Neutrophil (primary cell): ENCODE measurements around the gene NDUFAF8.

Experiments used
- H3K27ac ChIP-seq: fragments of 200-600 bp; sonication (generic); 2 replicates; pipeline ENCODE4 v1.5.1; 2016; ENCODE audit warnings: mild to moderate bottlenecking, moderate library complexity
- H3K27me3 ChIP-seq: fragments of 200-600 bp; sonication (generic); 2 replicates; pipeline ENCODE4 v1.6.0; 2016; ENCODE audit warnings: mild to moderate bottlenecking
- H3K36me3 ChIP-seq: fragments of 200-600 bp; sonication (generic); 2 replicates; pipeline ENCODE4 v1.5.1; 2017
- H3K4me1 ChIP-seq, 2 experiments: fragments of 200-600 bp in 1 of 2; sonication (generic) in 1 of 2; 1 replicate in 1 of 2; 2 replicates in 1 of 2; pipeline versions ENCODE4 v1.5.1 to v1.6.1; 2013 to 2016; ENCODE audit warnings: low read depth in 1 of 2, low read length in 1 of 2, mild to moderate bottlenecking in 1 of 2, moderate library complexity in 1 of 2; ENCODE audit not compliant: control insufficient read depth in 1 of 2, insufficient read depth in 1 of 2
- H3K4me3 ChIP-seq, 2 experiments: fragments of 200-600 bp in 1 of 2; sonication (generic) in 1 of 2; 1 replicate in 1 of 2; 2 replicates in 1 of 2; pipeline ENCODE4 v1.5.1; 2013 to 2016; ENCODE audit warnings: low read depth in 1 of 2, low read length in 1 of 2, mild to moderate bottlenecking in 1 of 2, moderate library complexity in 1 of 2
- H3K9me3 ChIP-seq: fragments of 200-600 bp; sonication (generic); 2 replicates; pipeline ENCODE4 v1.5.1; 2016
- CTCF ChIP-seq: fragments of 200-600 bp; sonication (generic); IDR thresholded peaks from 2 replicates; pipeline ENCODE4 v1.5.1; 2016; ENCODE audit warnings: antibody characterized with exemption

The NDUFAF8 gene

DNA sequence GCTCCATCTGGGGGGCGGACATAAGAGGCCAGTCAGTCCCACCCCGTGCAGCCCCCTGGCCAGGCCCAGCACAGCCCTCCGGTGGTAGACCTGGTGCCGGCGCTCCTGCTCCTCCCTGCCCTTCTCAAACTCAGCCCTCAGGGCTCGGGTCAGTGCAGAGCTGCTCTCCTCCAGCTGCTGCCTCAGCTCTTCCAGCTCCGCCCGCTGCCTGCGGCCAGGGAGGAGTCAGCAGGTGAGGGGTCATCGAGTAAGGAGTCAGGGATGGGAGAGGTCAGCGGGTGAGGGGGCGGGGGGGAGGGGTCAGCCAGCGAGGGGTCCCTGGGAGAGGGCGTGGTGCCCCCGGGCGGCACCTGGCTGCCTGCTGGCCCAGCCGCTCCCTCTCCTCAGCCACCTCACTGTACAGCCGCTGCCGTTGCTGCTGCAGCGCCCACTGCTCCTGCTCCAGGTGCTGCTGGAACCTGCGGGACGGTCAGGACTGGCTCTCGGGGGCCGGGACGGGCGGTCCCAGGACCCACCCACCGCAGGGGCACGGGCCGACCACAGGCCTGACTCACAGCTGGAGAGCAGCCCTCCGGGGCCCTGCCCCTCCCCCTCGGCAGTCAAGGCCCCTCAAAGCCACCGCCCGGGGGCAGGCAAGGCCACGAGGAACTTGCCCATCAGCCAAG, 46.6 kb upstream of the NDUFAF8 start:
- Histone ChIP-seq H3K36me3 (peaks cover 15% of the 10 kb centered on the region), H3K27me3 (no peaks in the 10 kb centered on the region), H3K4me3 (no peak overlapping the region), H3K4me1 (no peaks in the 10 kb centered on the region), H3K27ac (no peak overlapping the region), H3K9me3 (no peaks in the 10 kb centered on the region)
- TF ChIP-seq CTCF, result no peak

DNA sequence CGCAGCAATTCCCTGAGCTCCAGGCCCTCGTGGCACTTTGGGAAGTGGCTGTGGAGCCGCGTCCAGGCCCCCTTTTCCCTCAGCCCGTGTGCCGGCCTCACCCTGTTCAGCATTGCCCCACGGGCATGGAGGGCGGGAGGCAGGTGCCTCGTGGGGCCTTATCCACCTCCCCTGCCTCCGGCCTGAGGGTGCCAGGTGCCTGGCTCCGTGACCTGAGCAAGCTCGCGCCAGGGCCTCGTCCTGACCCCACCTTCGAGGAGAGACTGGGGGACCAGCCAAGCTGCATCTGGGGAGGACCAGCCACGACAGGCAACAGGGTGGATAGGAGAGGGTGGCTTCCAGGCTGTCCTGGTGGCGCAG, 46.1 kb upstream of the NDUFAF8 start:
- TF ChIP-seq CTCF, result no peak
- H3K4me1 ChIP-seq, result no peaks in the 10 kb centered on the region
- peaks cover 16% of the 10 kb centered on the region for H3K36me3 ChIP-seq
- no peak overlapping the region for H3K4me3 ChIP-seq
- H3K27me3 ChIP-seq, result no peaks in the 10 kb centered on the region
- no peak overlapping the region for H3K27ac ChIP-seq
- no peaks in the 10 kb centered on the region for H3K9me3 ChIP-seq

DNA sequence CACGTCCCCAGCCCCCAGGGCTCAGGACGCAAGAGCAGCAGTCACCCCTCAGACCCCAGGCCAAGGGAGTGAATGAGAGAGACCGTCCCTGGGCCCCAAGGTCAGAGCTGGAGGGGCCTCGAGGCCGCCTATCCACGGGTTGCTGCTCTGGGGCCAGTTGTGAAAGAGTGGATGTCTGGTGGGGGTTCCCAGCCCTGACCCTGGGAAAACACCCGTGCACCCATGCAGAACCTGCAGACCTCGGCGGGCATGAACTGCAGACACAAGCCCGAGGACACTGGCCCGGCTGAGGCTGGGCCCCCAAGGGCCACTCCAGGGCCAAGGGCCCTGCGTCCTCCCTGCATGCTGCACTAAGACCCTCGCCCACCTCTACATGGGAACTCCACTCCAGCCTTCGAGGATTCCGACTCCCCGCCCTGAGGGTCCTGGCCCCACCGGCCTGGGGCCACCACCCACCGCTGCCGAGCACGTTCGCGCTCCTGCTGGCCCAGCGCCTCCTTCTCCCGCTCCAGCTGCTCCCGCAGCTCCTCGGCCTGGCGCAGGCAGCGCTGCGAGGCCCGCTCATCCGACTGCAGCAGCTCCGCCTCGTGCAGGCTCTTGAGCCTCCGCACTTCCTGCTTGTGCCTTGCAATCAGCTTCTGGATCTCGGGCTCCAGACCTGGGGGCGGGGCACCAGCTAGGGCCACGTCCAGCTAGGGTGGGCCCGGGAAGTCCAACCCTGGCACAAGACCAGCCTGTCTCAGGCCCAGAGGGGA, 45.5 kb upstream of the NDUFAF8 start:
- Histone ChIP-seq H3K27me3 (no peaks in the 10 kb centered on the region), H3K27ac (no peak overlapping the region), H3K4me3 (no peak overlapping the region), H3K36me3 (peaks cover 22% of the 10 kb centered on the region), H3K4me1 (no peaks in the 10 kb centered on the region), H3K9me3 (no peaks in the 10 kb centered on the region)
- TF ChIP-seq CTCF, result no peak

DNA sequence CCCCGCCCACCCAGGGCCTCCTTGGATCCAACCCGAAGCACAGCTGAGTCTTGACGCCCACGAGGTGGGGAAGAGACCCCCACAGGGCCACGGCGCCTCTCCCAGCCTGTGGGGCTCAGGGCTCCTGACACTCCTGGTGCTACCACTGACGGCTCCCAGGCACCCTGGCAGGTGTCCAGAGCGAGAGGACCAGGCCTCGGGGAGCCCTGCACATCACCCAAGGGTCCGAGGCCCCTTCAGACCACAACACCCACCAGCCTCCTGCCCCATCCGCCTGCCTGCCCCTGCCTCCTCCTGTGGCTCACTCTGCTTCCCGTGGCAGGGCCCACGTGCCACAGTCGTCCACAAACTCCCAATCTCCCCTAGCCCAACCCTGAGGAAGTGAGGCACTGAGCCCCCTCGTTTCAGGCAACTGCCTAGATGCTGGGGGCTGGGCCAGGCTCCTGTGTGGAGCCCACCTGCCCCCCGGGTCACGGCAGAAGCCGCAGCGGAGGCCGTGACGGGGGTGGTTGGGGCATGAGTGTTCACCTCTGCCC, 44.8 kb upstream of the NDUFAF8 start:
- Histone ChIP-seq H3K27ac (no peak overlapping the region), H3K4me1 (no peaks in the 10 kb centered on the region), H3K27me3 (no peaks in the 10 kb centered on the region), H3K36me3 (peaks cover 28% of the 10 kb centered on the region), H3K4me3 (no peak overlapping the region), H3K9me3 (no peaks in the 10 kb centered on the region)
- no peak for TF ChIP-seq CTCF

- TF ChIP-seq CTCF, result no peak
- peaks cover 30% of the 10 kb centered on the region for H3K36me3 ChIP-seq
These were observed 43.9 kb upstream of the NDUFAF8 start for GRCh38 chr17:81194941-81195901.

More at GRCh38 chr17:81194941-81195901, 43.9 kb upstream of the NDUFAF8 start:
- no peak overlapping the region for H3K4me3 ChIP-seq
- H3K27me3 ChIP-seq, result no peaks in the 10 kb centered on the region
- H3K9me3 ChIP-seq, result no peaks in the 10 kb centered on the region
- no peak overlapping the region for H3K27ac ChIP-seq
- H3K4me1 ChIP-seq, result no peaks in the 10 kb centered on the region
